ENCODE results near the gene SHC4.

The SHC4 gene

DNA sequence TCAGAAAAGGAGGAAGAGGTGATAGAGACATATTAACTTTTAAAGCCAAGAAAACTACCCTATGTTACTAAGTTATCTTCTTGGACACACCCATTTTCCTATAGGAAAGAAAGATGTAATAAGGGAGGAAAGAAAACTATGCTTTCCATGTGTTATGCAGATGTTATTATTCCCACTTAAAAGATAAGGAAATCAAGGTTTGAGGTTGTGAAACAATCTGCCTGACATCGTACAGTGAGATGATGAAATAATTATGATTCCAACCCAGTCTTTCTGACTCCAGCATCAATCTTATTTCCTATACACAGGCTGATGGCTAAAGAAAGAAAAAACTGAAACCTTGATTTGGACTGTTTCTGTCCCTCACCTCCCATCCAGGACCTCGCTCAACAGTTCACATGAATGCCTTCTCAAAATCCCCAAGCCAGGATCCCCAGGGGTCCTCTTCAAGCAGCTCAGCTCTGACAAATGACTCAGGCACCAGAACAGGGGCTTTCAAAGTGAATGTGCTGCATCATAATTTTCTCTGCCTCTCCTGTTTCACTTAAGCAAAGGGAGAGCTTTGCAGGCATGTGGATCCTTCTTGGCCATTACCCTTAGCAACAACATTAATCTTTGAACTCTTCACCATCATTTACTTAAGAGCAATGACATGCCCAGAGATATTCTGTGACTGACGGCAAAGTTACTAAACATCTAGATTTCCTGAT, 98.2 kb downstream of the SHC4 start:
- TF ChIP-seq, protein P1, sequence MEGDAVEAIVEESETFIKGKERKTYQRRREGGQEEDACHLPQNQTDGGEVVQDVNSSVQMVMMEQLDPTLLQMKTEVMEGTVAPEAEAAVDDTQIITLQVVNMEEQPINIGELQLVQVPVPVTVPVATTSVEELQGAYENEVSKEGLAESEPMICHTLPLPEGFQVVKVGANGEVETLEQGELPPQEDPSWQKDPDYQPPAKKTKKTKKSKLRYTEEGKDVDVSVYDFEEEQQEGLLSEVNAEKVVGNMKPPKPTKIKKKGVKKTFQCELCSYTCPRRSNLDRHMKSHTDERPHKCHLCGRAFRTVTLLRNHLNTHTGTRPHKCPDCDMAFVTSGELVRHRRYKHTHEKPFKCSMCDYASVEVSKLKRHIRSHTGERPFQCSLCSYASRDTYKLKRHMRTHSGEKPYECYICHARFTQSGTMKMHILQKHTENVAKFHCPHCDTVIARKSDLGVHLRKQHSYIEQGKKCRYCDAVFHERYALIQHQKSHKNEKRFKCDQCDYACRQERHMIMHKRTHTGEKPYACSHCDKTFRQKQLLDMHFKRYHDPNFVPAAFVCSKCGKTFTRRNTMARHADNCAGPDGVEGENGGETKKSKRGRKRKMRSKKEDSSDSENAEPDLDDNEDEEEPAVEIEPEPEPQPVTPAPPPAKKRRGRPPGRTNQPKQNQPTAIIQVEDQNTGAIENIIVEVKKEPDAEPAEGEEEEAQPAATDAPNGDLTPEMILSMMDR (IDR thresholded peaks at IDR 0.05; ENCODE audit: borderline replicate concordance, control extremely low read depth, extremely low read depth, insufficient read depth, missing control alignments) = no peak
- DNase-seq (ENCODE audit: low spot score) = no peak
- in situ Hi-C loops (cut with MboI; ENCODE audit: low sequenced_read_pairs, unreplicated experiment) = loop anchor here (10.0 to 25.0 kb wide), 4 partner anchors 289 to 1272 kb away; partner anchors contain the start of gene COPS2

DNA sequence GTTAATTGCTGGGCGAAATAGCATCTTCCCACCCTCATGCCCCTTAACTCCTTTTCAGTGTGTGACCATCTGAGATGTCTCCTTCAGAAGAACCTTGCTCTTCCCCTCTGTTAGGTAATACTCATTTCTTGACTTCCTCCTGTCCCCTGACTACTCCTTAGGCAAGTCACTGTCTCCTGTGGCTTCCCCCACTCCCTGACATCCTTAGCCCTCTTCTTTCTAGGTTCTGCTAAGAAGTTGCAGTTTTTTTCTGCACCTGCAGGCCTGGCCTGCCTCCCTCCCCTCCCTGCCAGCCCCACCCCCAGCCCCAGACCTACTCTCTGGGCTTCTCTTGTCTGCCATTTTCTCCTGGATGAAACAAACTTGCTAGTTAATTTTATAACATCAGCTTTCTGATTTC, 101.0 kb downstream of the SHC4 start:
- in situ Hi-C loops (cut with MboI; ENCODE audit: low sequenced_read_pairs, unreplicated experiment) = loop anchor here (10.0 to 25.0 kb wide), 4 partner anchors 292 to 1275 kb away; partner anchors contain the start of gene COPS2
- TF ChIP-seq, protein P1 (IDR thresholded peaks at IDR 0.05; ENCODE audit: borderline replicate concordance, control extremely low read depth, extremely low read depth, insufficient read depth, missing control alignments) = no peak
- peak; percentile 31 for DNase-seq (ENCODE audit: low spot score)

DNA sequence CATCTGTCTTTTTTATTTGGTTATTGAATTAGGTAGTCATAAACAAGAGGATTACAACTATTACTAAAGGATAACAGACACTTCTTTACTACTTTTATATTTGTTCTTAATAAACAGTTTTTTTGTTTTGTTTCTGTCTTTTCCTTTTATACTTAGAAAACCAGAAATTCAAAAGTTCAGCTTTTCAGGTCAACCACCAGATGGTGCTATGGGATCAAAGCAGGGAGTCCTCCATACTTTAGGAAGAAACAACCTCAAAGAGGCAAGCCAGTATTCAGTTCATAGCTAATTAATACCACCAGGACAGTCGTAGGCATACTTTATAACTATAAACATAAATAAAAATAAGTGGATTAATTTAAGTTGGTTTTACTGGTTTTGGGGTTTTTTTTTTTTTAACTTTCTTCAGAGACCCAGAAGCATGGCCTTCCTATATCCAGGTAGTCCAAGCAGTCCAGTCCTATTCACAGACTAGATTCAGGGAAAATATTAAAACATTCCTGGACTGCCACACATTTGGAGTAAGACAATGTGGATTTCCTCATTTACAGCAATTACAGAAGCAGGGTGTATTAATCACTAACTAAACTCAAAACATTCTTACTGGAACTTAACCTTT, 101.8 kb downstream of the SHC4 start:
- peak; percentile 59 for DNase-seq (ENCODE audit: low spot score)
- in situ Hi-C loops (cut with MboI; ENCODE audit: low sequenced_read_pairs, unreplicated experiment) = loop anchor here (10.0 to 25.0 kb wide), 4 partner anchors 293 to 1275 kb away; partner anchors contain the start of gene COPS2
- TF ChIP-seq, protein P1 (IDR thresholded peaks at IDR 0.05; ENCODE audit: borderline replicate concordance, control extremely low read depth, extremely low read depth, insufficient read depth, missing control alignments) = peak; percentile 55

DNA sequence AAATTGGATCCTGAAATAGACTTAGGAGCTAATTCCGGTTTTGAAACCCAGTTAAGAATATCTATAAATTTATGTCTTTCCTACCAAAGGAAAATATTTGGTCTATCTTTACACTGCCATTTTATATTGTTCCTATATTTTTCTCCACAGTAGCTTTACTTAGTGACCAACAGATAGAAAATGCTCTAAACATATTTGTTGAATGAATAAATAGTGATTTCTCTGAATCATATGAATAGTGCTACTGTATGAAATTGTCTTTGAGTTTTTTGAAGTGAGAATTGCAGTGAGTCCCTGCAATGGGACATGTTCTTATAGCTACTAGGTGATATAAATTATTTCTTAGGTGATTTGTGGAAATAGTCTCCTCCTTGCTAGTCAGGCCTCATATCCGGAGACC, 104.3 kb downstream of the SHC4 start:
- no peak for DNase-seq (ENCODE audit: low spot score)
- in situ Hi-C loops (cut with MboI; ENCODE audit: low sequenced_read_pairs, unreplicated experiment) = loop anchor here (25.0 kb wide), 2 partner anchors 1178 to 1278 kb away; no protein-coding TSS in a partner anchor
- TF ChIP-seq, protein P1 (IDR thresholded peaks at IDR 0.05; ENCODE audit: borderline replicate concordance, control extremely low read depth, extremely low read depth, insufficient read depth, missing control alignments) = no peak

DNA sequence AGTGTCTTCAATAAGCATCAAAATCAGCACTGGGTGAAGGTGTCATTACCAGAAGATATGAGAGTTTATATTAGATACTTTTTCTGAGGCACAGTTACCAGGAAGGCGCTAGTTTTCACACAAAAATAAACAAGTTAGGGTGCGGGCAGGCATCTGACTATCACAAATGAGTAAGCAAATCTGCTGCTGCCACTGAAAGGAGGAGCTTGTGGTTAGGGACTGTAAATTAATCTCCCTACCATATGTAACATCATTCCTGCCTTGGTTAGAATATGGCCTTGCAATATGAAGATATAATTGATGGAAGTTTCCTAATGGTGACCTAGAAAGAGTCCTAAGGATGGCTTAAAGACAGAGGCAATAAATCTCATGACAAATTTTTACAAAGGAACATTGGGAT, 105.3 kb downstream of the SHC4 start:
- TF ChIP-seq, protein P1 (IDR thresholded peaks at IDR 0.05; ENCODE audit: borderline replicate concordance, control extremely low read depth, extremely low read depth, insufficient read depth, missing control alignments) = no peak
- in situ Hi-C loops (cut with MboI; ENCODE audit: low sequenced_read_pairs, unreplicated experiment) = loop anchor here (25.0 kb wide), 2 partner anchors 1179 to 1279 kb away; no protein-coding TSS in a partner anchor
- no peak for DNase-seq (ENCODE audit: low spot score)

DNA sequence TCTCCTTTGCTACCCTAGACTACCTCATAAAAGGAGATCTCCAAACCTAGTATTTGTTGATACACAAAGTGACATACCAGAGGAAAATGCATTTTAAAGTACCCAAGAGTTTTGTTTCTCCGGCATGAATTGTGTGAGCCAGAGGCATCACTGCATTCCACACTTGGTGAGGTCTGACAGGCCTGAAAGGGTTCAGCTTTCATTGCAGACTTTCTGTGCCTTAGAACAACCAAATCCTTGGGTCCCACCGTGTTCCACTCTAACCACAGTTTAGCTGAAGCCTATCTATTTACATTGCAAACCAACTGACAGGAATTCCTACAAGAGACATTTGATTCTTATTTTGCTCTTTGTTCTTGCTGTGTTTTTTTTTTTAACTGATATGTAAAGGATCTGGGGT, 106.8 kb downstream of the SHC4 start:
- DNase-seq (ENCODE audit: low spot score) = no peak
- in situ Hi-C loops (cut with MboI; ENCODE audit: low sequenced_read_pairs, unreplicated experiment) = loop anchor here (25.0 kb wide), 2 partner anchors 1180 to 1280 kb away; no protein-coding TSS in a partner anchor
- TF ChIP-seq, protein P1 (IDR thresholded peaks at IDR 0.05; ENCODE audit: borderline replicate concordance, control extremely low read depth, extremely low read depth, insufficient read depth, missing control alignments) = no peak
